Neural crest cell (in vitro differentiated cells): Measurements from ENCODE around the gene LRRC1. TPM values are rescaled to one million over a fixed set of nuclear protein-coding genes. Genes with fewer than 3 reads are reported as not detected.

Experiments
- DNase-seq: peaks from one replicate; pipeline ENCODE4 v3.0.0; 2021; ENCODE audit warnings: low read depth, mixed read lengths, low spot score
- H3K27ac Mint-ChIP-seq: one replicate; pipeline ENCODE4 v1.8.0; 2021; ENCODE audit warnings: mild to moderate bottlenecking, mixed read lengths; ENCODE audit not compliant: unreplicated experiment
- H3K27me3 Mint-ChIP-seq: 2 replicates; pipeline ENCODE4 v1.8.0; 2021; ENCODE audit warnings: low read depth, mild to moderate bottlenecking, mixed read lengths
- H3K36me3 Mint-ChIP-seq: 2 replicates; pipeline ENCODE4 v1.8.0; 2021; ENCODE audit warnings: low read depth, mild to moderate bottlenecking, mixed read lengths
- H3K4me1 Mint-ChIP-seq: 2 replicates; pipeline ENCODE4 v1.8.0; 2021; ENCODE audit warnings: mixed read lengths
- H3K4me3 Mint-ChIP-seq: one replicate; pipeline ENCODE4 v1.8.0; 2021; ENCODE audit warnings: mild to moderate bottlenecking, mixed read lengths
- H3K9me3 Mint-ChIP-seq: 2 replicates; pipeline ENCODE4 v1.8.0; 2021; ENCODE audit warnings: mixed read lengths
- total RNA-seq: library from RNA; stranded (reverse); gene quantifications from 2 replicates; pipeline ENCODE4 v1.2.1, GENCODE V29; 2021
- TF ChIP-seq, protein P1 (sequence below): fragments of 200-600 bp; sonication (generic); conservative IDR thresholded peaks from 2 replicates; pipeline ENCODE4 v1.5.0; 2021; ENCODE audit warnings: antibody characterized with exemption, mild to moderate bottlenecking

The LRRC1 gene
- total RNA-seq, 1 donor from 2014 or later = 6.6 TPM

- DNase-seq = no peak
Observed at GRCh38 chr6:53851561-53851960, 56.8 kb downstream of the LRRC1 start.

GRCh38 chr6:53852805-53853204 is 58.0 kb downstream of the LRRC1 start:
- Mint-ChIP-seq H3K36me3 (peaks cover 10% of the 10 kb centered on the region), H3K27ac (no peak overlapping the region), H3K9me3 (peaks cover 2% of the 10 kb centered on the region), H3K4me1 (peaks cover 18% of the 10 kb centered on the region), H3K27me3 (no peaks in the 10 kb centered on the region), H3K4me3 (no peak overlapping the region)
- DNase-seq = no peak
- TF ChIP-seq, protein P1, sequence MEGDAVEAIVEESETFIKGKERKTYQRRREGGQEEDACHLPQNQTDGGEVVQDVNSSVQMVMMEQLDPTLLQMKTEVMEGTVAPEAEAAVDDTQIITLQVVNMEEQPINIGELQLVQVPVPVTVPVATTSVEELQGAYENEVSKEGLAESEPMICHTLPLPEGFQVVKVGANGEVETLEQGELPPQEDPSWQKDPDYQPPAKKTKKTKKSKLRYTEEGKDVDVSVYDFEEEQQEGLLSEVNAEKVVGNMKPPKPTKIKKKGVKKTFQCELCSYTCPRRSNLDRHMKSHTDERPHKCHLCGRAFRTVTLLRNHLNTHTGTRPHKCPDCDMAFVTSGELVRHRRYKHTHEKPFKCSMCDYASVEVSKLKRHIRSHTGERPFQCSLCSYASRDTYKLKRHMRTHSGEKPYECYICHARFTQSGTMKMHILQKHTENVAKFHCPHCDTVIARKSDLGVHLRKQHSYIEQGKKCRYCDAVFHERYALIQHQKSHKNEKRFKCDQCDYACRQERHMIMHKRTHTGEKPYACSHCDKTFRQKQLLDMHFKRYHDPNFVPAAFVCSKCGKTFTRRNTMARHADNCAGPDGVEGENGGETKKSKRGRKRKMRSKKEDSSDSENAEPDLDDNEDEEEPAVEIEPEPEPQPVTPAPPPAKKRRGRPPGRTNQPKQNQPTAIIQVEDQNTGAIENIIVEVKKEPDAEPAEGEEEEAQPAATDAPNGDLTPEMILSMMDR = no peak

More at GRCh38 chr6:53851561-53851960, 56.8 kb downstream of the LRRC1 start:
- Mint-ChIP-seq H3K4me3 (no peak overlapping the region), H3K27me3 (no peaks in the 10 kb centered on the region), H3K36me3 (peaks cover 10% of the 10 kb centered on the region), H3K27ac (no peak overlapping the region), H3K9me3 (peaks cover 2% of the 10 kb centered on the region), H3K4me1 (peaks cover 6% of the 10 kb centered on the region)
- TF ChIP-seq, protein P1 = no peak

GRCh38 chr6:53854843-53855567 is 60.2 kb downstream of the LRRC1 start:
- peaks cover 7% of the 10 kb centered on the region for H3K36me3 Mint-ChIP-seq
- DNase-seq = no peak
- H3K9me3 Mint-ChIP-seq = peaks cover 2% of the 10 kb centered on the region
- peaks cover 29% of the 10 kb centered on the region for H3K4me1 Mint-ChIP-seq
- H3K27ac Mint-ChIP-seq = peak overlapping the region; percentile 14
- H3K27me3 Mint-ChIP-seq = no peaks in the 10 kb centered on the region
- no peak overlapping the region for H3K4me3 Mint-ChIP-seq
- TF ChIP-seq, protein P1 = no peak

DNA sequence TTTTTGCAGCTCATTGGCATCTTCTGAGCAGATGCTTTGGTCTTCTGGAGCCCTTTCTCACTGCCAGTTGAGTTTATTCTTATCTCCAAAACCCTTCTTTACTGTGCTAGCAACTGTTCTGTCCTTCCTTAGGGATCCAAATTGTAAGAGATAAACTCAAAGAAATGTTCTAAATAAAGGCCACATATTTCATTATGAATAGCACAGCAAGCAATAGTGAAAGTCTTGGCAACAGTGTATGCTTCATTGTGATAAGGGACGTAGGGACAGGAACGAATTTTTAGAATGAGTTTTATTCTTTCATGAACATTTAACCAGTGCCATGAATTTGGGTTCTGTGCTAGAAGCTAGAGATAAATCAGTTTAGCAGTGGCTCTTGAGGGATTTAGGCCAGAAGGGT is 61.1 kb downstream of the LRRC1 start:
- DNase-seq = no peak
- Mint-ChIP-seq H3K4me3 (no peak overlapping the region), H3K9me3 (peaks cover 2% of the 10 kb centered on the region), H3K27me3 (no peaks in the 10 kb centered on the region), H3K36me3 (peaks cover 7% of the 10 kb centered on the region), H3K4me1 (peaks cover 36% of the 10 kb centered on the region), H3K27ac (no peak overlapping the region)
- TF ChIP-seq, protein P1 = no peak

- no peak for DNase-seq
- TF ChIP-seq, protein P1 = no peak
- Mint-ChIP-seq H3K27ac (peak overlapping the region; percentile 44), H3K27me3 (no peaks in the 10 kb centered on the region), H3K9me3 (no peaks in the 10 kb centered on the region), H3K4me1 (peaks cover 46% of the 10 kb centered on the region), H3K4me3 (no peak overlapping the region), H3K36me3 (peaks cover 4% of the 10 kb centered on the region)
Observed at GRCh38 chr6:53857318-53858094, 62.7 kb downstream of the LRRC1 start.
